Stomach smooth muscle (tissue), 2 donors: ENCODE results near the gene EBF3.

Source experiments
- H3K27ac ChIP-seq: one replicate; pipeline ENCODE4 v1.7.0; 2013; ENCODE audit warnings: mild to moderate bottlenecking, low read length, inconsistent platforms
- H3K27me3 ChIP-seq, 2 donors: one replicate each; pipeline ENCODE4 v1.7.0; 2013; ENCODE audit warnings: low read length in 2 of 2; ENCODE audit not compliant: insufficient read depth in 2 of 2, control insufficient read depth in 1 of 2
- H3K36me3 ChIP-seq, 2 donors: one replicate each; pipeline ENCODE4 v1.7.0; 2013; ENCODE audit warnings: low read length in 2 of 2; ENCODE audit not compliant: control insufficient read depth in 2 of 2, insufficient read depth in 2 of 2
- H3K4me1 ChIP-seq: one replicate; pipeline ENCODE4 v1.7.0; 2013; ENCODE audit warnings: low read length; ENCODE audit not compliant: control insufficient read depth, insufficient read depth
- H3K4me3 ChIP-seq, 2 donors: one replicate each; pipeline ENCODE4 v1.7.0; 2013; ENCODE audit warnings: low read length in 2 of 2
- H3K9ac ChIP-seq, 2 donors: one replicate each; pipeline ENCODE4 v1.7.0; 2013; ENCODE audit warnings: low read length in 2 of 2, mild to moderate bottlenecking in 1 of 2
- H3K9me3 ChIP-seq, 2 donors: one replicate each; pipeline ENCODE4 v1.7.0; 2013; ENCODE audit warnings: low read length in 2 of 2; ENCODE audit not compliant: control insufficient read depth in 2 of 2
- donor health status: healthy.
- donor health status: Pancreatic carcinoma.

Gene EBF3

GRCh38 chr10:129999140-129999539, 35.1 kb upstream of the EBF3 start:
- Histone ChIP-seq H3K36me3 (no peaks in the 10 kb centered on the region), H3K4me3 (no peak overlapping the region), H3K27me3 (peaks cover 0 to 5% of the 10 kb centered on the region in 2 donors), H3K27ac (no peak overlapping the region), H3K9ac (no peak overlapping the region), H3K4me1 (no peaks in the 10 kb centered on the region), H3K9me3 (peaks cover 0 to 3% of the 10 kb centered on the region in 2 donors)

- H3K27me3 ChIP-seq = peaks cover 0 to 5% of the 10 kb centered on the region in 2 donors
Observed at GRCh38 chr10:129993621-129994020, 29.5 kb upstream of the EBF3 start.

DNA sequence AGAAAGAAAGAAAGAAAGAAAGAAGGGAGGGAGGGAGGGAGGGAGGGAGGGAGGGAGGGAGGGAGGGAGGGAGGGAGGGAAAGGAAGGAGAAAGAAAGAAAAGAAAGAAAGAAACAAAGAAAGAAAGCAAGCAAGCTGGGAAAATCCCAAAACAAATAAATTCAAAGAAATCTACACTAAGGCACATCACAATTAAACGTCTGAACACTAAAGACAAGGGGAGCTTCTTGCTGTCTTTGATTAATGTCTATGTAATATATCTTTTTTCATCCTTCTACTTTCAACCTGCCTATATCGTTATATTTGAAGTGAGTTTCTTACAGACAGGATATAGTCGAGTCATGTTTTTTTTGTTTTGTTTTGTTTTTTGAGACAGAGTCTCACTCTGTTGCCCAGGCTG, 28.3 kb upstream of the EBF3 start:
- H3K4me1 ChIP-seq = no peaks in the 10 kb centered on the region
- no peak overlapping the region for H3K27ac ChIP-seq
- H3K36me3 ChIP-seq = no peaks in the 10 kb centered on the region
- H3K9ac ChIP-seq = no peak overlapping the region
- H3K9me3 ChIP-seq = peaks cover 0 to 5% of the 10 kb centered on the region in 2 donors
- H3K4me3 ChIP-seq = no peak overlapping the region
- peaks cover 0 to 5% of the 10 kb centered on the region in 2 donors for H3K27me3 ChIP-seq

More at GRCh38 chr10:129993621-129994020, 29.5 kb upstream of the EBF3 start:
- Histone ChIP-seq H3K27ac (no peak overlapping the region), H3K36me3 (no peaks in the 10 kb centered on the region), H3K4me3 (no peak overlapping the region), H3K9me3 (peaks cover 0 to 5% of the 10 kb centered on the region in 2 donors), H3K9ac (no peak overlapping the region), H3K4me1 (no peaks in the 10 kb centered on the region)

- Histone ChIP-seq H3K27me3 (peaks cover 0 to 7% of the 10 kb centered on the region in 2 donors), H3K9ac (no peak overlapping the region), H3K4me1 (no peaks in the 10 kb centered on the region), H3K27ac (no peak overlapping the region), H3K9me3 (peaks cover 5 to 9% of the 10 kb centered on the region in 2 donors), H3K36me3 (no peaks in the 10 kb centered on the region), H3K4me3 (no peak overlapping the region)
Observed at GRCh38 chr10:129982825-129983224, 18.8 kb upstream of the EBF3 start.

DNA sequence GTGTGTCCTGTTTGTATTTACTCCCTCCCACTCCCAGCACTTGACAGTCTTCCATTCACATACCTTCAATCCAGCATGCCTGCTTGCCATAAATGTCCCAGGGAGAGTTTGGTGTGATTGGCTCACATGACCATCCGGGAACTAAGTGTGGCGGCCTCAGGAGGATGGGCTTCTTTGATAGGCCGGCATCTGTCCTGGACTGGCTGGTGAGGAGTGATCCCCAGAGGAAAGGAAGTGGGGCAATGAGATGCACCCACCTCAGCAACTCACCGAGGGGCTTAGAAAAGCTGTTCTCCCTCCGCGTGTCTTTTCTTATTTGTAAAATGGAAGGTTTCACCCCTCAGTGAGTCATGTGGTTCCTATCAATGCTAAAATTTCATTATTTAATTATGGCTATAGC, 14.9 kb upstream of the EBF3 start:
- H3K9me3 ChIP-seq = peaks cover 3 to 5% of the 10 kb centered on the region in 2 donors
- no peak overlapping the region for H3K4me3 ChIP-seq
- H3K36me3 ChIP-seq = no peaks in the 10 kb centered on the region
- H3K27me3 ChIP-seq = peaks cover 10 to 28% of the 10 kb centered on the region in 2 donors
- H3K27ac ChIP-seq = no peak overlapping the region
- no peaks in the 10 kb centered on the region for H3K4me1 ChIP-seq
- no peak overlapping the region for H3K9ac ChIP-seq

DNA sequence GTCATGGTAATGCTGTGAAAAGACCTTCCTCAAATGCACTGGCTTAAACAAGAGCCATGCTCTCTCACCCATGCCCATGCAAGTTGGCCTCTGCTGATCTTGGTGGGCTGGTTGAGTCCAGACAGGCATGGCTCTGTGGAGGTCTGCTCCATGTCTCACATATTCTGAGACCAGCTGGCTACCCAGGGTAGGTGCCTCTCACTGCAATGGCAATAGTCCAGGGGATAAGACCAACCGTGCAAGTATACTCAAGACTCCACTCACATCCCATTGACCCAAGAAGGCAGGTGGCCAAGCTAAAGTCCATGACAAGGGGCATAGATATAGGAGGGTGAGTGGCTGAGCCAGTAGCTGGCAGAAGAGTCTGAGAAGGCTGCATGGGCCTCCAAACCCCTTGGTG, 14.2 kb upstream of the EBF3 start:
- H3K9me3 ChIP-seq = peaks cover 3 to 4% of the 10 kb centered on the region in 2 donors
- no peak overlapping the region for H3K27ac ChIP-seq
- no peak overlapping the region for H3K4me3 ChIP-seq
- H3K4me1 ChIP-seq = no peaks in the 10 kb centered on the region
- no peaks in the 10 kb centered on the region for H3K36me3 ChIP-seq
- H3K27me3 ChIP-seq = peaks cover 17 to 33% of the 10 kb centered on the region in 2 donors
- no peak overlapping the region for H3K9ac ChIP-seq

DNA sequence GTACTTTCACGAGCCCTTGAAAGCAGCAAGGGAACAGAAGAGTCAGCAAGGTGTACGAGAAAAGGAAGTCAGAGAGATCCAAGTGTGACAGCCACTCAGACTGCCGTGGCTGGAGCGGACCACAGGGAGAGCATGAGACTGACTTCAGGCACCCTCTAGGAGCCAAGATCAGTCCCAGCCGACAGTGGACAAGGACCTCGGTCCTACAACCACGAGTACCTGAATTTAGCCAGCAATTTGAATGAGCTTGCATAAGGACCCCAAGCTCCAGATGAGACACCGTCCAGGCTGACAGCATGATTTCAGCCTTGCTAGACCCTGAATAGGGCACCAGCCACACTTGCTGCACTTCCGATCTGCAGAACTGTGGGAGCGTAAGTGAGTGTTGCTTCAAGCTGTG, 13.7 kb upstream of the EBF3 start:
- H3K9me3 ChIP-seq = no peaks in the 10 kb centered on the region
- H3K27me3 ChIP-seq = peaks cover 22 to 35% of the 10 kb centered on the region in 2 donors
- no peak overlapping the region for H3K9ac ChIP-seq

GRCh38 chr10:129973674-129974059, 9.6 kb upstream of the EBF3 start:
- Histone ChIP-seq H3K27me3 (peaks cover 59 to 61% of the 10 kb centered on the region in 2 donors), H3K36me3 (no peaks in the 10 kb centered on the region), H3K4me1 (peaks cover 23% of the 10 kb centered on the region), H3K4me3 (no peak overlapping the region), H3K9me3 (no peaks in the 10 kb centered on the region), H3K9ac (no peak overlapping the region), H3K27ac (no peak overlapping the region)

More for the DNA sequence above, 13.7 kb upstream of the EBF3 start:
- no peaks in the 10 kb centered on the region for H3K4me1 ChIP-seq
- H3K27ac ChIP-seq = no peak overlapping the region
- H3K36me3 ChIP-seq = no peaks in the 10 kb centered on the region
- no peak overlapping the region for H3K4me3 ChIP-seq

DNA sequence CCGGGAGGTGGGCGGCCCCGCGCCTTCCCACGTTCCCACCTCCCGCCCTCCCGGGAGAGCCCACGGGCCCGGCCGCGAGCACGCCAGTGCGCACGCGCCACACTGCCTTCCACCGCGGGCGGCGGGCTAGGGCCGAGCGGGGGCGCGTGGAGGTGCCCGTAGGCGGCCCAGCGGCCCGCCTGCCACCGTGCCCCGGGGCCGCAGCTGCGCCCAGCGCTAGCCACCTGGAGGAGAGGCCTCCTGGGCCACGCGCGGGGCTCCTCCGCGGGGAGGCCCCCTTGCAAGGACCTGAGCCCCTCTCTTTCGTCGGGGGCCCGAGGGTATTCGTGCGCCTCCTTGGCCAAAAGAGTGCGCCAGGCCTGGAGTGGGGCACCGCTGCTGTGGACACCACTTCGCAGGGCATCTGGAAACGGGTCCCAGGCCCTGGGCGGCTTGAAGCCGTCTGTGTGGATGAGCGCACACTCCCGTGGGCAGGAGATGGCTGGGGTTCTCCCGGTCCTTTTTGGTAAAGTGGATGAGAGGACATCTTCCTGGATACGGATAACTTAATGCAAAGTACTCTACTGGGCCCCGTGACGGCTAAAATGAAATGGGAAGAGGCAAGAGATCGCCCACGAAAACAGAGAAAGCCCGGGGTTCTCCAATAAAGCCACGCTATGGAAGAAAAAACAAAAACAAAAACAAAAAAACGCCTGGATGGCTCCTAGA, 9.0 kb upstream of the EBF3 start:
- Histone ChIP-seq H3K9me3 (no peaks in the 10 kb centered on the region), H3K4me1 (peaks cover 28% of the 10 kb centered on the region), H3K27ac (no peak overlapping the region), H3K4me3 (no peak overlapping the region), H3K27me3 (peaks cover 60 to 67% of the 10 kb centered on the region in 2 donors), H3K9ac (no peak overlapping the region), H3K36me3 (no peaks in the 10 kb centered on the region)

- Histone ChIP-seq H3K36me3 (no peaks in the 10 kb centered on the region), H3K4me1 (peaks cover 30% of the 10 kb centered on the region), H3K9me3 (no peaks in the 10 kb centered on the region), H3K27me3 (peaks cover 64 to 74% of the 10 kb centered on the region in 2 donors), H3K4me3 (peak overlapping the region in 1 of 2 donors; percentile 47), H3K27ac (no peak overlapping the region), H3K9ac (no peak overlapping the region)
Observed at GRCh38 chr10:129972145-129972965, 8.3 kb upstream of the EBF3 start.
